NCI-H187 treated with DMSO at 0.1 percent for 48 hours (cell line): ENCODE results near the gene DLGAP1.
"Not testable (repeated sequence)": the region's sequence is repeated elsewhere in the genome, so short reads cannot be mapped to it uniquely, and the experiment has no call there.

Source experiments
- DNase-seq: peaks from one replicate; lab custom pipeline; 2025; lab: John Stamatoyannopoulos, UW

Gene DLGAP1

GRCh38 chr18:4287340-4287739 is 167.8 kb downstream of the DLGAP1 start:
- not testable (repeated sequence) for DNase-seq

- no peak for DNase-seq
These were observed 168.9 kb downstream of the DLGAP1 start for GRCh38 chr18:4286256-4286655.

- DNase-seq = no peak
These were observed 169.6 kb downstream of the DLGAP1 start for GRCh38 chr18:4285525-4285924.

GRCh38 chr18:4284528-4284927 is 170.6 kb downstream of the DLGAP1 start:
- DNase-seq = no peak

- no peak for DNase-seq
These were observed 171.3 kb downstream of the DLGAP1 start for GRCh38 chr18:4283746-4284291.

- no peak for DNase-seq
These were observed 172.2 kb downstream of the DLGAP1 start for GRCh38 chr18:4282954-4283353.

GRCh38 chr18:4276953-4277585 is 178.0 kb downstream of the DLGAP1 start:
- no peak for DNase-seq

GRCh38 chr18:4271952-4272351 is 183.2 kb downstream of the DLGAP1 start:
- no peak for DNase-seq

GRCh38 chr18:4270988-4271387 is 184.1 kb downstream of the DLGAP1 start:
- DNase-seq = no peak

GRCh38 chr18:4270016-4270415 is 185.1 kb downstream of the DLGAP1 start:
- DNase-seq = no peak

- no peak for DNase-seq
These were observed 187.5 kb downstream of the DLGAP1 start for GRCh38 chr18:4267641-4268040.

- DNase-seq = no peak
These were observed 190.7 kb downstream of the DLGAP1 start for GRCh38 chr18:4264347-4264791.

GRCh38 chr18:4260107-4260506 is 195.0 kb downstream of the DLGAP1 start:
- DNase-seq = no peak

- DNase-seq = no peak
These were observed 198.2 kb downstream of the DLGAP1 start for GRCh38 chr18:4256766-4257417.

GRCh38 chr18:4254840-4255239 is 200.3 kb downstream of the DLGAP1 start:
- no peak for DNase-seq

- DNase-seq = no peak
These were observed 202.3 kb downstream of the DLGAP1 start for GRCh38 chr18:4252829-4253228.

- no peak for DNase-seq
These were observed 203.2 kb downstream of the DLGAP1 start for GRCh38 chr18:4251873-4252272.

- DNase-seq = no peak
These were observed 203.9 kb downstream of the DLGAP1 start for GRCh38 chr18:4251206-4251605.

- DNase-seq = no peak
These were observed 205.0 kb downstream of the DLGAP1 start for GRCh38 chr18:4250141-4250540.

- DNase-seq = no peak
These were observed 206.4 kb downstream of the DLGAP1 start for GRCh38 chr18:4248686-4249085.

GRCh38 chr18:4246374-4246773 is 208.7 kb downstream of the DLGAP1 start:
- no peak for DNase-seq

GRCh38 chr18:4245456-4245855 is 209.7 kb downstream of the DLGAP1 start:
- DNase-seq = no peak

GRCh38 chr18:4242431-4243161 is 212.5 kb downstream of the DLGAP1 start:
- DNase-seq = no peak
